Endothelial cell (in vitro differentiated cells): ENCODE measurements around the gene OLFM2. TPM values are rescaled to one million over a fixed set of nuclear protein-coding genes. Genes with fewer than 3 reads are reported as not detected.

Source experiments
- DNase-seq: peaks from one replicate; pipeline ENCODE4 v3.0.0; 2021; ENCODE audit warnings: low spot score
- H3K27ac Mint-ChIP-seq: one replicate; pipeline ENCODE4 v1.8.0; 2021; ENCODE audit warnings: mixed read lengths, inconsistent platforms; ENCODE audit not compliant: unreplicated experiment
- H3K27me3 Mint-ChIP-seq: one replicate; pipeline ENCODE4 v1.8.0; 2021; ENCODE audit warnings: mild to moderate bottlenecking, moderate library complexity, mixed read lengths, inconsistent platforms; ENCODE audit not compliant: unreplicated experiment
- H3K36me3 Mint-ChIP-seq: one replicate; pipeline ENCODE4 v1.8.0; 2021; ENCODE audit warnings: mild to moderate bottlenecking, low read depth, mixed read lengths, inconsistent platforms; ENCODE audit not compliant: unreplicated experiment
- H3K4me1 Mint-ChIP-seq: one replicate; pipeline ENCODE4 v1.8.0; 2021; ENCODE audit warnings: mild to moderate bottlenecking, mixed read lengths, inconsistent platforms; ENCODE audit not compliant: unreplicated experiment
- H3K4me3 Mint-ChIP-seq: one replicate; pipeline ENCODE4 v1.8.0; 2021; ENCODE audit warnings: mild to moderate bottlenecking, mixed read lengths, inconsistent platforms; ENCODE audit not compliant: unreplicated experiment
- H3K9me3 Mint-ChIP-seq: one replicate; pipeline ENCODE4 v1.8.0; 2021; ENCODE audit warnings: mixed read lengths, inconsistent platforms; ENCODE audit not compliant: unreplicated experiment
- CTCF ChIP-seq: fragments of 200-600 bp; sonication (generic); IDR thresholded peaks from one replicate; pipeline ENCODE4 v1.5.0; 2021; ENCODE audit warnings: antibody characterized with exemption; ENCODE audit not compliant: unreplicated experiment
- total RNA-seq: library from RNA; stranded (reverse); fragmentation: NEBNext Ultra II Directional; extraction: Animal tissue kit (Norgen Biotek cat#: 25700); gene quantifications from one replicate; pipeline ENCODE4 v1.2.1, GENCODE V29; 2021; ENCODE audit not compliant: unreplicated experiment

The OLFM2 gene
- total RNA-seq, 1 donor from 2014 or later, result 12.0 TPM

- peaks cover 3% of the 10 kb centered on the region for H3K36me3 Mint-ChIP-seq
- H3K4me1 Mint-ChIP-seq, result peaks cover 9% of the 10 kb centered on the region
- H3K9me3 Mint-ChIP-seq, result no peaks in the 10 kb centered on the region
- H3K27ac Mint-ChIP-seq, result no peak overlapping the region
- no peak for TF ChIP-seq CTCF
- no peak overlapping the region for H3K4me3 Mint-ChIP-seq
- DNase-seq, result no peak
- H3K27me3 Mint-ChIP-seq, result peaks cover 7% of the 10 kb centered on the region
Observed at GRCh38 chr19:9883231-9883758, 53.0 kb downstream of the OLFM2 start.

GRCh38 chr19:9881720-9882119 is 54.6 kb downstream of the OLFM2 start:
- Mint-ChIP-seq H3K27me3 (no peaks in the 10 kb centered on the region), H3K4me3 (no peak overlapping the region), H3K9me3 (no peaks in the 10 kb centered on the region), H3K27ac (no peak overlapping the region), H3K36me3 (peaks cover 3% of the 10 kb centered on the region), H3K4me1 (peaks cover 9% of the 10 kb centered on the region)
- TF ChIP-seq CTCF, result no peak
- no peak for DNase-seq

GRCh38 chr19:9878511-9879196 is 57.7 kb downstream of the OLFM2 start:
- Mint-ChIP-seq H3K27ac (peak overlapping the region; percentile 61), H3K27me3 (no peaks in the 10 kb centered on the region), H3K9me3 (no peaks in the 10 kb centered on the region), H3K4me1 (peaks cover 9% of the 10 kb centered on the region), H3K36me3 (no peaks in the 10 kb centered on the region), H3K4me3 (no peak overlapping the region)
- TF ChIP-seq CTCF, result no peak
- DNase-seq, result no peak

GRCh38 chr19:9877780-9878510 is 58.4 kb downstream of the OLFM2 start:
- H3K9me3 Mint-ChIP-seq, result no peaks in the 10 kb centered on the region
- no peaks in the 10 kb centered on the region for H3K27me3 Mint-ChIP-seq
- no peak for DNase-seq
- H3K4me1 Mint-ChIP-seq, result peaks cover 9% of the 10 kb centered on the region
- no peaks in the 10 kb centered on the region for H3K36me3 Mint-ChIP-seq
- H3K27ac Mint-ChIP-seq, result no peak overlapping the region
- H3K4me3 Mint-ChIP-seq, result no peak overlapping the region
- TF ChIP-seq CTCF, result no peak

GRCh38 chr19:9875796-9876195 is 60.5 kb downstream of the OLFM2 start:
- no peak for DNase-seq
- Mint-ChIP-seq H3K4me1 (peaks cover 9% of the 10 kb centered on the region), H3K27ac (no peak overlapping the region), H3K36me3 (no peaks in the 10 kb centered on the region), H3K4me3 (no peak overlapping the region), H3K27me3 (peaks cover 2% of the 10 kb centered on the region), H3K9me3 (no peaks in the 10 kb centered on the region)
- no peak for TF ChIP-seq CTCF
